Retinal pigment epithelial cell (primary cell): ENCODE measurements around the gene XG.
"Not testable (repeated sequence)": the region's sequence is repeated elsewhere in the genome, so short reads cannot be mapped to it uniquely, and the experiment has no call there.

Source experiments
- DNase-seq: peaks from one replicate; pipeline ENCODE4 v3.0.0-alpha.2; 2010; ENCODE audit warnings: low read depth
- H3K4me3 ChIP-seq: 2 replicates; pipeline ENCODE4 v1.5.1; 2011; ENCODE audit warnings: mild to moderate bottlenecking, low read length, control low read depth, moderate library complexity
- TF ChIP-seq, protein P1 (sequence below): conservative IDR thresholded peaks from 2 replicates; pipeline ENCODE4 v1.5.1; 2011; ENCODE audit warnings: low read depth, low read length, control low read depth, inconsistent platforms

Gene XG

DNA sequence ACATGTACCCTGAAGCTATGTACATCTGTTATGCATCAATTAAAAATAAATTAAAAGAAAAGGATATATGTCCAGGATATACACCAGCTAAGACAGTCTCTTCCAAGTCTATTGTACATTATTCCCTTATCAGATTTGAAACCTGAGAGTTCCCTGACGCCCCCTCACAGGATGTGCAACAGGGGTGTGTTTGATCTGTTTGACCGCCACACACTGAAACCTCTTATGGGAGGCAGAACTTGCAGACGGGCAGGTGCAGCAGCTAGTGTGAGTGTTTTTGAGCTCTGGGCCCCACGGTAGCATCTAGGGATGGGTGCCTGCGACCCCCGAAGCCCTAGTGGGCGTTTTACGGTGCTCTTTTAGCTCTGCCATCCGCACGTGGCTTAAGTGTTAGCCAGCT lies 4.7 kb downstream of the XG start:
- TF ChIP-seq, protein P1, sequence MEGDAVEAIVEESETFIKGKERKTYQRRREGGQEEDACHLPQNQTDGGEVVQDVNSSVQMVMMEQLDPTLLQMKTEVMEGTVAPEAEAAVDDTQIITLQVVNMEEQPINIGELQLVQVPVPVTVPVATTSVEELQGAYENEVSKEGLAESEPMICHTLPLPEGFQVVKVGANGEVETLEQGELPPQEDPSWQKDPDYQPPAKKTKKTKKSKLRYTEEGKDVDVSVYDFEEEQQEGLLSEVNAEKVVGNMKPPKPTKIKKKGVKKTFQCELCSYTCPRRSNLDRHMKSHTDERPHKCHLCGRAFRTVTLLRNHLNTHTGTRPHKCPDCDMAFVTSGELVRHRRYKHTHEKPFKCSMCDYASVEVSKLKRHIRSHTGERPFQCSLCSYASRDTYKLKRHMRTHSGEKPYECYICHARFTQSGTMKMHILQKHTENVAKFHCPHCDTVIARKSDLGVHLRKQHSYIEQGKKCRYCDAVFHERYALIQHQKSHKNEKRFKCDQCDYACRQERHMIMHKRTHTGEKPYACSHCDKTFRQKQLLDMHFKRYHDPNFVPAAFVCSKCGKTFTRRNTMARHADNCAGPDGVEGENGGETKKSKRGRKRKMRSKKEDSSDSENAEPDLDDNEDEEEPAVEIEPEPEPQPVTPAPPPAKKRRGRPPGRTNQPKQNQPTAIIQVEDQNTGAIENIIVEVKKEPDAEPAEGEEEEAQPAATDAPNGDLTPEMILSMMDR, result no peak
- H3K4me3 ChIP-seq, result no peak overlapping the region
- no peak for DNase-seq

DNA sequence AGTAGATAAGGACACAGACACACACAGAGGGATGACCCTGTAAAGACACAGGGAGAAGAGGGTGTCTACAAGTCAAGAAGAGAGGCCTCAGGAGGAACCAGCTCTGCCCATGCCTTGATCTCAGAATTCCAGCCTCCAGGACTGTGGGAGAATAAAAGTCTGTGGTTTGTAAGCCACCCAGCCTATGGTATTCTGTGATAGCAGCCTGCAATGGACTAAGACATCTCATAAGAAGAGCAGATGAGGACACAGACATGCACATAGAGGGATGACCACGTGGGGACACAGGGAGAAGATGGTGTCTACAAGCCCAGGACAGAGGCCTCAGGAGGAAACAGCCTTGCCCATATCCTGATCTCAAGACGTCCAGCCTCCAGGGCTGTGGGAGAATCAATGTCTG lies 9.4 kb downstream of the XG start:
- DNase-seq, result no peak
- TF ChIP-seq, protein P1, result no peak
- no peak overlapping the region for H3K4me3 ChIP-seq

DNA sequence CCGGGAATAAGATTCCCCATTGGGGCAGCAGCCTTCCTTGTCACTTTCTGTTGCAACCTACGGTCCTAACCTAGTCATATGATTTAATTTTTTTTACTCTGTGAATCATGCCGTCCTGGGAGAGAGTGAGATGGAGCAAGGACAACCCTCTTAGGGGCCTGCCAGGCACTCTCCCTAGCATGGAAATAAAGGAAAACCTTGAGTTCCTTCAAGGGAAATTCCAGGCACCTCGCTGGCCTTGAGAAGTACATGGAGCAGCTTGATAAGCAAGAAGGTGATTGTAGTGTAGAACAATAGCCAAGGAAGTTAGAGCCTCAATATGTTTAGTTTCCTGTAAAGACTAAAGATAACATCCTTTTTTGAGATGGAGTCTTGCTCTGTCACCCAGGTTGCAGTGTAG lies 10.8 kb downstream of the XG start:
- not testable (repeated sequence) for DNase-seq, H3K4me3 ChIP-seq

DNA sequence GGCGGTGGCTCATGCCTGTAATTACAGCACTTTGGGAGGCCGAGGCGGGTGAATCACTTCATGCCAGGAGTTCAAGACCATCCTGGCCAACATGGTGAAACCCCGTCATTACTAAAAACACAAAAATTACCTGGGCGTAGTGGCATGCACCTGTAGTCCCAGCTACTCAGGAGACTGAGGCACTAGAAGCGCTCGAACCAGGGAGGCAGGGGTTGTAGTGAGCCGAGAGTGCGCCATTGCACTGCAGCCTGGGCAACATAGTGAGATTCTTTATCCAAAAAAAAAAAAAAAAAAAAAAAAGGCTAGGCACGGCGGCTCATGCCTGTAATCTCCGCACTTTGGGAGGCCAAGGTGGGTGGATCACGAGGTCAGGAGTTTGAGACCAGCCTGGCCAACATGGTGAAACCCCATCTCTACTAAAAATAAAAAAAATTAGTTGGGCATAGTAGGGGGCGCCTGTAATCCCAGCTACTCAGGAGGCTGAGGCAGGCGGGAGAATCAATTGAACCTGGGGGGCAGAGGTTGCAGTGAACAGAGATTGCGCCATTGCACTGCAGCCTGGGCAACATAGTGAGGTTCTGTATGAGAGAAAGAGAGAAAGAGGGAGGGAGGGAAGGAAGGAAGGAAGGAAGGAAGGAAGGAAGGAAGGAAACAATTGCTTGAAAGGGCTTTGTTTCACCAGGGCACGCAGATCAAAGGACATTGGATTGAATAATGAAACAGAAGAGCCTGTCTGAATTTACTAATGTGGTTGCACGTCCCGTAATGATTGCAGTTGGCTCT lies 13.1 kb downstream of the XG start:
- not testable (repeated sequence) for H3K4me3 ChIP-seq, DNase-seq

DNA sequence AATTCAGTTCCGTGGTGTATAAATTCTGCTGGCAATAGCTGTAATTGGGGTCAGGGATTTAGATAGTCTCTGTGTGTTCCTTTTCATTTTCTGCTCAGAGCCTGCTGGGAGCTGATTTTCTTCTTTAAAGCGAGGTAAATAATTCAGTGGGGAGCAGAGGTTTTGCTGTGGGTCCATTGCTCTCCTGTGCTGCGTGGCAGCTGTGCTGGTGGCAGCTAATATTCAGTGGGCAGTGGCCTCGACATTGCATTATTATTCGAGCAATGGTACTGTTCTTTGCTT lies 13.7 kb downstream of the XG start:
- no peak overlapping the region for H3K4me3 ChIP-seq
- TF ChIP-seq, protein P1, result no peak
- peak; percentile 9 for DNase-seq

DNA sequence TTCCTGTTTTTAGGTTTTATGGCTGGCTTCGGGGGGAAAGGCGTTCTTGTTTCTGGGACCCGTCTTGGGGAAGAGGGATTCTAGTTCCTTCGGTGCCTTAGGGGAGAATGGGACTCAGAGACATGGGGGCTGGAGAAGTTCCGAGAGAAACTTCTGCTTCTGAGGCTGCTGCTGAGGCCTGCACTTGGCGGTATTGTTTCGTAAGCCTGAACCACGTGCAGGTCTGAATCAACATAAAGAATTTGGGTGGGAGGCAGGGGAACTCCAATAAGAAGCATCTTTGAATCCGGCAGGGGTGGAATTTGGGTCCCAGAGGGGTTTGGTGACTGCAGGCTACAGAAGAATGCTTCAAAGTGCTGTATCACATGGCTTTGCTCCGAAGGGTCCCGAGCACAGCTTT lies 15.1 kb downstream of the XG start:
- no peak overlapping the region for H3K4me3 ChIP-seq
- TF ChIP-seq, protein P1, result no peak
- no peak for DNase-seq

DNA sequence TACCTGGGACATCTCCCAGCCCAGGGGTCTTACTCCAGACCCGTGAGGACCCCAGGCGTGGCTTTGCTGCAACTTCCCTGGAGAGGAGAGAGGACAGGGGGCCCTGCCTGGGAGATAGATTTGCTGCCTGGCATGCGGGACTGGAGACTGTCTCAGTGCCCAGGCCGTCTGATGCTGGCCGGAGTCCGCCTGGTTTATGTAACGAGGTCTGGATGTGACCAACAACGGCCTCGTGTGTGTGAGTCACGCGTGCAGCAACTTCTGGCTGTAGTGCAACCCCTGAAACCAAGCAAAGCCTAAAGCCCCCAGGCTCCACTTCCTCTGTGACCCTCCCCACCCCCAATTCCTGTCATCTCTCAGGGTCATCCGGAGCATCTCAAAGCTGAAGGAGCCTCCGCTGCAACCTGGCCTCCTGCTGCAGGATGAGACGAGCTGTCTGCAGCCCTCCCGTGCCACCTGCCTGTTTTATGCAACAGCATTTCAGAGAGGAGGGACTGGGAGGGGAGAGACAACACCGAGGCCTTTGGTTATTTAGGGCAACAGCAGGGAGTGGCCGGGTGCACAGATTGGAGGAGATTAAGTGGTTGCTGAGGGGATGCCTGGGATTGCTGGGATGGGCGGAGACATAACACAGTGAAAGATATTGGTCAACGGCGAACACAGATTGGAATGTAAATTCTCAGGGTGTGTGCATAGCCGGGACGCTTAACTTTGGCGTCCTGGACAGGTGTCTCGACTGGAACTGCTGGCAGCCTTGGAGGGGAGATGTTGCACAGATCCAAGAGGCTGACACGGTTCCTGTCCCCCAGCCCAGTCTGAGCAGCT lies 16.0 kb downstream of the XG start:
- TF ChIP-seq, protein P1, result no peak
- H3K4me3 ChIP-seq, result no peak overlapping the region
- DNase-seq, result peak; percentile 85

DNA sequence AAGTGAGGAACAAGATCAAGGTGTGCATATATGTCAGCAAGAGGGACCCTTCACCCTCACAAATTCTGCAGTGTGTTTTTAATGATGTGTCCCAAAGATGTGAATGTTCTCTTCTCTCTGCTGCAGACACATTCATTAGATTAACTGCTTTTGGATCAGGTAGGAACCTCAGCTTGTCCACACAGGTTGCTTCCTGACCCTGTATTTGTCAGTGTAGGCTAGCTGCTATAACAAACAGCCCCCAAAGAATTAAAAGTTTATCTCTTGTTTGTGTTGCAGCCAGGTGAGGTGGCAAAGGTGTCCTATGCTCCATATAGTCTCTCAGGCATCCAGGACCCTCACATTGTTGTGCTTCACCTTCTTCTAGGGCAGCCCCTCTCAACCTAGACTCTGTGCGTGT lies 17.8 kb downstream of the XG start:
- no peak for DNase-seq
- TF ChIP-seq, protein P1, result no peak
- no peak overlapping the region for H3K4me3 ChIP-seq

DNA sequence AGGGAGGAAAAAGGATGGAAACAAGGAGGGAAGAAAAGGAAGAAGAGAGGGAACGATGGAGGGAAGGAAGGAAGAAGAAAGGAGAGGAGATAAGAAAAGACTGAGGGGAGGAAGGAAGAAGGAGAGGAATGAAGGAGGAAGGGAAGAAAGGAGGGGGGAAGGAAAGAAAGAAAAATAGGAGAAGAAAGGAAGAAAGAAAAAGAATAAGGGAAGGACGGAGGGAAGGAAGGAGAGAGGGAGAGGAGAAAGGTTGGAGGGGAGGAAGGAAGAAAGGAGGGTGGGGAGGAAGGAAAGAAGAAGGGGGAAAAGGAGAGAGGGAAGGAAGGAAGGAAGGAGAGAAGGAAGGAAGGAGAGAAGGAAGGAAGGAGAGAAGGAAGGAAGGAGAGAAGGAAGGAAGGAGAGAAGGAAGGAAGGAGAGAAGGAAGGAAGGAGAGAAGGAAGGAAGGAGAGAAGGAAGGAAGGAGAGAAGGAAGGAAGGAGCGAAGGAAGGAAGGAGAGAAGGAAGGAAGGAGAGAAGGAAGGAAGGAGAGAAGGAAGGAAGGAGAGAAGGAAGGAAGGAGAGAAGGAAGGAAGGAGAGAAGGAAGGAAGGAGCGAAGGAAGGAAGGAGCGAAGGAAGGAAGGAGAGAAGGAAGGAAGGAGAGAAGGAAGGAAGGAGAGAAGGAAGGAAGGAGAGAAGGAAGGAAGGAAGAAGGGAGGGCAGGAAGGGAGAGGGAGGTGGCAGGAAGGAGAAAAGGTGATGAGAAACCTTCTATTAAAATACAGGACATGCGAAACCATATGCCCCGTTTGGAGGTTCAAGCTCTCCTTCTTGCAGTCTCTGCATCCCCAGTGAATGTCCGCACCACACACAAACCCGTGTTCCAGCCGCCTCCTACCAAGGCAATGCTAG lies 21.6 kb downstream of the XG start:
- DNase-seq, H3K4me3 ChIP-seq: not testable (repeated sequence)
